Measurements from ENCODE around the gene HBP1.
"Not testable (repeated sequence)": the region's sequence is repeated elsewhere in the genome, so short reads cannot be mapped to it uniquely, and the experiment has no call there.

Gene HBP1

DNA sequence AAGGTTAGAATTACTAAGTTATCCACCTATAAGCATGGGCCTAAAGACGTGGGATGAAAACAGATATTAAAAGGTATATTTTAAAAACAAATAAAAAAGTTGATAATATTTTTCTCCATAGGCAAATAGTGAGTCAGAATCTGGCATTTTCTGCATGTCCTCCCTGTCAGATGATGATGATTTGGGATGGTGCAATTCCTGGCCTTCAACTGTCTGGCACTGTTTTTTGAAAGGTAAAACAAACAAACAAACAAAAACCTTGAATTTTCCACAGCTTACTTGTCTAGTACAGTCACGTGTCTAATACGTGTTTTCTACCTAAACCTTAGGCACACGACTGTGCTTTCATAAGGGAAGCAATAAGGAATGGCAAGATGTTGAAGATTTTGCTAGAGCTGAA is 17.4 kb downstream of the HBP1 start:
- DNase-seq, result no peak

GRCh38 chr7:107187774-107188173 is 19.0 kb downstream of the HBP1 start:
- no peak for DNase-seq

GRCh38 chr7:107190090-107190489 is 21.3 kb downstream of the HBP1 start:
- no peak for DNase-seq

- no peak for DNase-seq
These were observed 25.2 kb downstream of the HBP1 start for GRCh38 chr7:107194052-107194451.

DNA sequence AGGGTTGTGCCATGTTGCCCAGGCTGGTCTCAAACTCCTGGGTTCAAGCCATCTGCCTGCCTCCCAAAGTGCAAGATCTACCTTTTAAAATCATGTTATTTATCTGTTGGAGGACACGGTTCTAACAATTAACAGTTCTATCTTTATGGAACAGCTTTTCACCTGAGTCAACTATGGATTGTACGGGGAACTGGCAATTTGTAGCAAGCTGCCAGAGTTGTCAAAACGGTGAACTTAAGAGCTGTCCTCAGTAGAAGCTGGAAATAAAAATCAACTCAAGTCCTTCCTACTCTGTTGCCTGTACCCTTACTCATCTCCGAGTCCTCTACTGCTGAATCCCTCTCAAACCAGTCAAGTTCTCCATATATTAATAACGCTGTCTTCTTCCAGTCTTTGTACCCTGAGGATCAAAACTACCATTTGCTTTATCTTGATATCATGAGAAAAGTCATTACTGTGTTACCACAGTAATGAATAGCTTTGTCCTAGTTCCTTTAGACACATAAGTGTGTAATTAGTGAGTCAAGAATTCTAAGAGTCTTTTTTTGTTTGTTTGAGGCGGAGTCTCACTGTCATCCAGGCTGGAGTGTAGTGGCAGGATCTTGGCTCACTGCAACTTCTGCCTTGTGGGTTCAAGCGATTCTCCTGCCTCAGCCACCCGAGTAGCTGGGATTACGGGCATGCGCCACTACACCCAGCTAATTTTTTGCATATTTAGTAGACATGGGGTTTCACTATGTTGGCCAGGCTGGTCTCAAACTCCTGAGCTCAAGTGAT is 28.2 kb downstream of the HBP1 start:
- no peak for DNase-seq

DNA sequence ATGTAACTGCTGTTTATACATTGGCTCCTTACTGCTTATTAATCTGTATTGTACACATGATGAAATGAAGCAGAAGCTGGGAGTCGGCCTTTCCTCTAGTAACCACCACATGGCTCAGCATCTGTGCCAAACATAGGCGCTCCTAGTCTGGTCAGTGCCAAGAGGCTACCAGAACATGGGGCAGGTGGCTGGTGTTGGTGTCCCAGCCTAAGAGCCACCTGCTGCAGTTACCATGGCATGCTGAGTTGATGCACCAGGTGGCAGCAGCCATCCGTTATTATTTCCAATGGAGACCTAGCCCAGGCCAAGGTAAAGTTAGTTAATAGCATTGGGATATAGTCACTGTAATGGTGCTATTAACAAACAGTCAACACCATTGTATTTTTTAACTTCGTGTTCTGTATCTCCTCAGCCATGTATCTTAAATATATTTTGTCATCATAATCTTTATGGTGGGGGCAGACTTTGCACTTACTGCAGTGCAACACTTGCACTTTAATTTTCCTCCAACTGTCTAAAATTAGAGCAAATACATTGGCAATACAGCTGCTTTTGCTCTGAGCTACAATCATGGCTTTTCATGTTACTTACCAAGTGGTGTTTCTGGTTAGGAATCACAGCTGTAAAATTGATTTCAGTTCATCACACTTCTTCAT is 33.1 kb downstream of the HBP1 start:
- peak in 1 of 2 donors; percentile 15 for DNase-seq

DNA sequence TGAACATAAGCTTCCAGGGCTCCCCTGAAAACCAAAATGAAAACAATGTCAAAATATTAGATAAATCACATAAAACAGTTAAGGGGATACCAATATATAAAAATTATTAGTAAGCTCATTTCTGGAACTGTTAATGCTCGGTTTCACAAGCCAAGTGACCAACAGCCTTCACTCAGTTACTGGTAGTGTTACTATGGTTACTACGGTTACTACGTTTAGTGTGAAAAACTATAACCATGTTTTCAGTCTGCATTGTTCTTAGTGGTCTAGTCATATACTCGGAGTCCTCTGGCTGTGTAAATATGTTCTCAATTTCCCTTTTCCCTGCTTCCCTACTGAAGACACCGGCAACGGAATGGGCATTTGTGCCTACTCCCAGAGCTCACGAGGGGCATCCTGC is 34.8 kb downstream of the HBP1 start:
- DNase-seq, result no peak

- DNase-seq, result no peak
These were observed 37.3 kb downstream of the HBP1 start for GRCh38 chr7:107206136-107206535.

GRCh38 chr7:107206706-107207105 is 37.9 kb downstream of the HBP1 start:
- DNase-seq, result no peak

DNA sequence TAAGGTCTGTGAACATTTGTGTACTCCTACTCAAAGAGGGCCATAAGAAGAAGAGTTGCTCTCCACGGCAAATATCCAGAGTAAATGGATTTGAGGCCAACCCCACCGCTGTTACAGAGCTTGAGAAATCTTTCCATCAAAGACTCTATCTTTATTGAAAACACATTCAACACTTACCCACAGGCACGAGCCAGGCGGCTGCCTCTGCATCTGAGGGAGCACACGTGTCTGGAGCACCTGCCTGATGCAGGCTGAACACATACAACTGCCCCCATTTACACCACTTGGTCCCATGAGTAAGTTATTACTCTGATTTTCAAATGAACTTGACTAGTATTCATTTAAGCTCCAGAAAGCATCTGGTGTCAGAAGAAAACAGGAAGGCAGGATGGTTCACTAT is 38.7 kb downstream of the HBP1 start:
- no peak for DNase-seq

DNA sequence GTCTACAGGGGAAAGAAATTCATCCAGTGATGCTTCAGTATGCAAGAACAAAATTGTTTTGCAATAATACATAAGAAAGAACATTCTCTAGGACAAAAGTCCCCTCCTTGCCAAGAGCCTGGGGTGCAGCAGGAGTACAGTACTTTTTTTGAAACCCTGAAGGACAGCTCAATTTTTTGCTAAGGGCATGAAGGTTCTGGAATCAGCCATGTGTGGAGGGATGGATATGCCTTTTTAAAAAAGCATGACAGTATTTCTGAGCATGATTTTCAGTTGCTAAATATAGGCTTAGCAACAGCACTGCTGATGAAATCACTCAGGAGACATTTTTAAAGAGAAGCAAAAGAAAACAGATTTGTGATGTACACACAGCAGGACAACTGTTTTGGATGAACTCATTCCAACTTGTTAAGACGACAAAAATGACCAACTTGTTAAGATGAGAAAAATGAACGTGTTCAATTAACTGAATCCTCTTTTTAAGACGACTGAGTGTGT is 39.3 kb downstream of the HBP1 start:
- DNase-seq, result no peak

DNA sequence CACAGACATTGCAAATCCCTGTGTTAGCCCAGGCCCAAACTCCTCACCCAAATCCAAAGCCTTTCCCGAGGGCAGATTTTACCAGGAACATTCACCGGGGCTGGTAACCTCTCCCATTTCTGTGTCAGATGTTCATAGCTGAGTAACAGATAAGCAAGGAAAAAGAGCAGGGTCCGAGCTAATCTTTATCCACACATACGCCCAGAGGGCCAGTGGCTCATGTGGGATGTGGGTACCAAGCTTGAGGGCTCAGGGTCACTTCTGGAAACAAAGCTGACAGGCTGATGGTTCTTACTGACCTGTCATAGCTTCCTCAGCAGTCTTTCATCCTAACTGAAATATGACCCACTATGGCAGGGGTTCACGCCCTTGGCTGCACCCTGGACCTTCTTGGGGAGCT is 39.8 kb downstream of the HBP1 start:
- no peak for DNase-seq

DNA sequence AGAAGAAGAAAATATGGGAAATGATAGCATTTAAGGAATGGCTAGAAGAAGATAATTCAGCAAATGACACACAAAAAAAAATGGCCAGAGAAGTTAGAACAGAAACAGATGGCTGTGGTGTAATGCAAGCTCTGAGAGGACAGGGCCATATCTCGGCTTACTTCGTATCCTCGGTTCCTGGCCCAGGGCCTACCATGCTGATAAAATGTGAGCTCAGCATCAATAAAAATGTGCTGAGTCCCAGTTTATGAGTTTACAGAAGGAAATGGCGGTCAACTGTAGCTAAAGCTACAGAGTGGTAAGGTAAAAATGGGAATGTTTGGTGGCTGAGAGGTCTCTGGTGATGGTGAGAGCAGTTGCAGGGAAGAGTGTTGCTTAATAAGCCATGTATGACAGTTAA is 40.8 kb downstream of the HBP1 start:
- DNase-seq, result no peak

DNA sequence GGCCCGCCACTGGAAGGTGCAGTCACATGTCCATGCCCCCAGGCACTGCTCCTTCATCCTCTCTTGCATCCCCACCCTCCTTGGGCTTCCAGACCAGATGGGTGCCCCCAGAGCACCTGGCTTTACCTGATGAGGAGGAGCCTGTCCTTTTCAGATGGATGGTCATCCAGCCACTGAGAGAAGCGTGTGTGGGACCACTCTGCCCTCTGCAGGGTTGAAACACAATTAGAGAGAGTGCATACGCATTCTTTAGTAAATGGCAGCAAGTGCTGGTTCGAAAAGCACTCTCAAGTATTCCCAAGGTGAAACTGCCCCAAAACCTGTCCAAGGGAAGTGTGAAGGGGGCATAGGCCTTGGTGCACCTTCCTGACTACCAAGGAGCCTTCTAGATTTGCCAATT is 41.6 kb downstream of the HBP1 start:
- no peak for DNase-seq

DNA sequence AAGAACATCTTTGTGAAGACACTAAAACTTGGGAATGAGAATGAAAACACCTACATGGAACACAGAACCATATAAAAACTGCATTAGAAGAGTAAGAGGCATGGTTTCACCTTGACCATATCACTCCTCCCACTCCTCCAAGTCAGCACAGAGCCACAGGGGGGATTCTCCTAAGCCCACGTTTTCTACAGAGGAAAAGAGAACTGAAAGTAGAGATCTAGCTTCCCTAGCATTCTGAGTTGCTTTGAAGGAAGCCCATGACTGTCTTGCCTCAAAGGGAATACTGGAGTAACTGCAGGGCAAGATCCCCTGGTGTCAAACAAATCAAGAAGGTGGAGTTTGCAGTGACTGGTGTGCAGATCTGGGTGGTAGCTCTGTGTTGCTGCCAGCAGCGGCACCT is 43.9 kb downstream of the HBP1 start:
- peak; percentile 60 to 75 for DNase-seq

GRCh38 chr7:107213193-107213788 is 44.5 kb downstream of the HBP1 start:
- DNase-seq, result no peak

DNA sequence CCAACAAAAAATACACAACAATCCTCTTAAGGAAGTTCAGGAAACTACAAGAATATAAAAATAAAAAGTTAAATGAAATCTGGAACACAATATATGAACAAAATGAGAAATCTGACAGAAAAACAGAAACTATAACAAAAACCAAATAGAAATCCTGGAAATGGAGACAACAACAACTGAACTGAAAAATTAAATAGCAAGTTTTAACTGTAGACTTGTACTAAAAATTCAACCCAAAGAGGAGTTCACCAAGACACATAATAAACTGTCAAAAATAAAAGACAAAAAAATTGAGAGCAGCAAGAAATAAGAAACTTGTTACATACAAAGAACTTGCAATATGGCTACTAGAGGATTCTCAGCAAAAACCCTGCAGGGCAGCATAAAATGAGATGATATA is 45.1 kb downstream of the HBP1 start:
- DNase-seq, result no peak

- DNase-seq, result peak in 1 of 2 donors; percentile 7
These were observed 50.9 kb downstream of the HBP1 start for GRCh38 chr7:107219563-107220244.

- DNase-seq, result no peak
These were observed 51.6 kb downstream of the HBP1 start for GRCh38 chr7:107220356-107220755.

DNA sequence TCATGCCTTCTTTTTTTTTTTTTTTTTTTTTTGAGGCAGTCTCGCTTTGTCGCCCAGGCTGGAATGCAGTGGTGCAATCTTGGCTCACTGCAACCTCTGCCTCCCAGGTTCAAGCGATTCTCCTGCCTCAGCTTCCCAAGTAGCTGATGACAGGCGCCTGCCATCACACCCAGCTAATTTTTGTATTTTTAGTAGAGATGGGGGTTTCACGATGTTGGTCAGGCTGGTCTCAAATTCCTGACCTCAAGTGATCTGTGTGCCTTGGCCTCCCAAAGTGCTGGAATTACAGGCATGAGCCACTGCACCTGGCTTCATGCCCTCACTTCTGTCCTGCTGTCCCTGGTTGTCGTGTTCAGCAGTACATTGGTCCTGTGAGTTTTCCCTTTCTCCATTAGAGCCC is 52.0 kb downstream of the HBP1 start:
- DNase-seq, result not testable (repeated sequence)

GRCh38 chr7:107224374-107225223 is 55.8 kb downstream of the HBP1 start:
- no peak for DNase-seq

GRCh38 chr7:107228291-107228690 is 59.5 kb downstream of the HBP1 start:
- DNase-seq, result no peak

Measured in inflammatory macrophage (primary cell).